GM10266 (cell line): Measurements from ENCODE around the gene PDCD7.
A peak's percentile ranks its signal among the peaks of the same experiment; 100 is the strongest.
"Not testable (repeated sequence)": the region's sequence is repeated elsewhere in the genome, so short reads cannot be mapped to it uniquely, and the experiment has no call there.

Experiments
- DNase-seq: peaks from one replicate; pipeline ENCODE4 v3.0.0; 2012; ENCODE audit errors: extremely low spot score
- CTCF ChIP-seq: IDR thresholded peaks from 2 replicates; pipeline ENCODE4 v1.5.1; 2012; ENCODE audit warnings: mild to moderate bottlenecking, low read depth; ENCODE audit not compliant: control insufficient read depth, insufficient read depth; ENCODE audit errors: missing control alignments

Gene PDCD7

GRCh38 chr15:65076486-65077290 is 56.9 kb downstream of the PDCD7 start, which contains the start of gene KBTBD13:
TSS of gene KBTBD13 (plus strand) at chr15:65076746. CDS start at chr15:65076816, 70 bp downstream.
- no peak for TF ChIP-seq CTCF
- no peak for DNase-seq

- not testable (repeated sequence) for DNase-seq
These were observed 57.8 kb downstream of the PDCD7 start for GRCh38 chr15:65075607-65076395.

DNA sequence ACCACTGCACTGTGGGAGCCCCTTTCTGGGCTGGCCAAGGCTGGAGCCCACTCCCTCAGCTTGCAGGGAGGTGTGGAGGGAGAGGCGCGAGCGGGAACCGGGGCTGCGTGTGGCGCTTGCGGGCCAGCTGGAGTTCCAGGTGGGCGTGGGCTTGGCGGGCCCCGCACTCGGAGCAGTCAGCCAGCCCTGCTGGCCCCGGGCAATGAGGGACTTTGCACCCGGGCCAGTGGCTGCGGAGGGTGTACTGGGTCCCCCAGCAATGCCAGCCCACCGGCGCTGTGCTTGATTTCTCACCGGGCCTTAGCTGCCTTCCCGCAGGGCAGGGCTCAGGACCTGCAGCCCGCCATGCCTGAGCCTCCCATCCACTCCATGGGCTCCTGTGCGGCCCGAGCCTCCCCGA is 58.7 kb downstream of the PDCD7 start:
- not testable (repeated sequence) for DNase-seq

- no peak for DNase-seq
These were observed 61.0 kb downstream of the PDCD7 start for GRCh38 chr15:65072617-65073016.

GRCh38 chr15:65072027-65072426 is 61.6 kb downstream of the PDCD7 start:
- DNase-seq: peak; percentile 49
- no peak for TF ChIP-seq CTCF

More at GRCh38 chr15:65072617-65073016, 61.0 kb downstream of the PDCD7 start:
- TF ChIP-seq CTCF: no peak

DNA sequence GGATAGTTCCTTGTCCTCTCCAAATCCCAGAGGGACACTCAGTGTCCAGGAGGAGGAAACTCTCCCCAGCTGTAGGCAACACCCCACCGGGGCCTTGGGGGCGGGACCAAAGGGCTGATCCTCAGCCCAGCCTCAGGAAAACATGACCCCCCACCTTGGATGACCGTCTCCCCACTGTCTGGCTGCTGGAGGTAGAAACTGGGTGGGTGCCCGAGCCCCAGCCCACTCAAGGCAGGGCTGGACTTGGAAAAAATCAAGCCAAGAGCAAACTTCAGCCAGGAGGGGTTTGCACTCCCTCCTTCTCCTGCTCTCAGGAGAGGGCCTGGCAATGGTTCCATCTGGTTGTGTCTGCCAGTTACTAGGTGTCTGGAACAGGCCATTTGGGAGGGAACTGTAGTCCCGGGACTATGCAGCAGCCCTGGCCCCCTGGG is 62.2 kb downstream of the PDCD7 start:
- TF ChIP-seq CTCF: no peak
- no peak for DNase-seq

DNA sequence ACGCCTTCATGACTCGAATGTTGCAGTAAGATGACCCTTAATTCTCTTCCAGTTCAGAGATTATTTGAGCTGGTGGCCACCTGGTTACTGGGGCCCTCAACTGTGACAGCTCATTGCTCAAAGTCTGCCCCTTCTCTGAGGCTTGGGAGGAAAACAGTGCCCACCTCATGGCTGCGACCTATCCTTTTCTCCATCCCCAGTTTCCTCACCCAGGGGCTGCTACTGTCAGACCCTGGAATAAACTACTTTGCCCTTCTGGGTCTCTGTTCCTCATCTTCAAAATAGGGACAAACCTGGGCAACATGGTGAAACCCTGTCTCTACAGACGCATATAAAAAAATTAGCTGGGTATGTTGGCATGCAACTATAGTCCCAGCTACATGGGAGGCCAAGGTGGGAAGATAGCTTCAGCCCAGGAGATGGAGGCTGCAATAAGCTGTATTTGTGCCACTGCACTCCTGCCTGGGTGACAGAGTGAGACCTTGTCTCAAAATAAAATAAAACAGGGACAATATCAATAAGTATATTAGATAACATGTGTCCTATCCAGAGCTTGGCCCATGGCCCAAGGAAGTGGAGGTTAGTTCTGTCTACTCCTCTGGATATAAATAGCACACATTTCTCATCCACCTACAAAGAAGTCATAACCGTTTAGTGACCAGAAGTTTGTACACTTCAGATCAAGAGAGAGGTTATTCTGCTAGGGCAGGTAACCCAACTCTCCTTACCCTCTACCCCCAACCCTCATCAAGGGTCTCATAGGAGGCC is 63.6 kb downstream of the PDCD7 start:
- no peak for TF ChIP-seq CTCF
- no peak for DNase-seq
